ENCODE results near the gene NPM3.

- TF ChIP-seq POLR2A (IDR thresholded peaks at IDR 0.05), result no peak
- TF ChIP-seq, protein P1, sequence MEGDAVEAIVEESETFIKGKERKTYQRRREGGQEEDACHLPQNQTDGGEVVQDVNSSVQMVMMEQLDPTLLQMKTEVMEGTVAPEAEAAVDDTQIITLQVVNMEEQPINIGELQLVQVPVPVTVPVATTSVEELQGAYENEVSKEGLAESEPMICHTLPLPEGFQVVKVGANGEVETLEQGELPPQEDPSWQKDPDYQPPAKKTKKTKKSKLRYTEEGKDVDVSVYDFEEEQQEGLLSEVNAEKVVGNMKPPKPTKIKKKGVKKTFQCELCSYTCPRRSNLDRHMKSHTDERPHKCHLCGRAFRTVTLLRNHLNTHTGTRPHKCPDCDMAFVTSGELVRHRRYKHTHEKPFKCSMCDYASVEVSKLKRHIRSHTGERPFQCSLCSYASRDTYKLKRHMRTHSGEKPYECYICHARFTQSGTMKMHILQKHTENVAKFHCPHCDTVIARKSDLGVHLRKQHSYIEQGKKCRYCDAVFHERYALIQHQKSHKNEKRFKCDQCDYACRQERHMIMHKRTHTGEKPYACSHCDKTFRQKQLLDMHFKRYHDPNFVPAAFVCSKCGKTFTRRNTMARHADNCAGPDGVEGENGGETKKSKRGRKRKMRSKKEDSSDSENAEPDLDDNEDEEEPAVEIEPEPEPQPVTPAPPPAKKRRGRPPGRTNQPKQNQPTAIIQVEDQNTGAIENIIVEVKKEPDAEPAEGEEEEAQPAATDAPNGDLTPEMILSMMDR (IDR thresholded peaks at IDR 0.05 in 4 of 5, conservative IDR thresholded peaks at IDR 0.05 in 1 of 5), result no peak
Measured at GRCh38 chr10:101749047-101750016, 33.9 kb downstream of the NPM3 start.

All from gastrocnemius medialis (tissue), 4 donors.